Stomach (tissue), 9 donors: ENCODE data around the gene C10orf67. TPM values are rescaled to one million over a fixed set of nuclear protein-coding genes. Genes with fewer than 3 reads are reported as not detected.

Experiments
- DNase-seq, 2 donors: peaks; one replicate each; pipeline versions ENCODE4 v3.0.0 to v3.0.0-alpha.2; 2013 to 2019
- H3K27ac ChIP-seq, 5 donors: fragments of 200-600 bp in 4 of 5; sonication (generic) in 4 of 5; one replicate each; pipeline ENCODE4 v1.5.1; 2013 to 2019; ENCODE audit warnings: mild to moderate bottlenecking in 1 of 5, moderate library complexity in 1 of 5
- H3K27me3 ChIP-seq, 3 donors: fragments of 200-600 bp; sonication (generic); one replicate each; pipeline ENCODE4 v1.5.1; 2017 to 2019; ENCODE audit warnings: mixed run types in 1 of 3
- H3K36me3 ChIP-seq, 4 donors: fragments of 200-600 bp; sonication (generic); 1 replicate in 3 of 4; 2 replicates in 1 of 4; pipeline ENCODE4 v1.5.1; 2016 to 2019
- H3K4me1 ChIP-seq, 4 donors: fragments of 200-600 bp; sonication (generic); one replicate each; pipeline ENCODE4 v1.5.1; 2016 to 2019
- H3K4me3 ChIP-seq, 4 donors: fragments of 200-600 bp; sonication (generic) in 3 of 4; one replicate each; pipeline ENCODE4 v1.5.1; 2016 to 2019; ENCODE audit warnings: mild to moderate bottlenecking in 1 of 4
- H3K9me3 ChIP-seq, 4 donors: fragments of 200-600 bp; sonication (generic); one replicate each; pipeline ENCODE4 v1.5.1; 2016 to 2019
- EP300 ChIP-seq: sonication (generic); formaldehyde crosslinking; IDR thresholded peaks from one replicate; pipeline ENCODE4 v1.6.1; 2017; ENCODE audit warnings: antibody characterized with exemption
- POLR2A ChIP-seq, 4 donors: fragments of 450-650 bp; IDR thresholded peaks; one replicate each; pipeline ENCODE4 v1.6.1; 2016; ENCODE audit warnings: antibody characterized with exemption in 4 of 4, control low read depth in 2 of 4, mild to moderate bottlenecking in 1 of 4, moderate library complexity in 1 of 4
- POLR2AphosphoS5 ChIP-seq, 3 donors: sonication (generic); formaldehyde crosslinking; IDR thresholded peaks; one replicate each; pipeline ENCODE4 v1.6.1; 2016; ENCODE audit warnings: antibody characterized with exemption in 3 of 3
- WGBS, 5 donors: extraction: QIAGEN DNeasy Blood & Tissue Kit in 3 of 5; methylation state at CpG; one replicate each; pipeline versions ENCODE4 v1.1.5 to v1.1.7; 2013 to 2018; 5-methylcytosine and 5-hydroxymethylcytosine counted together
- intact Hi-C: fragments of 100-400 bp; cut with DNase I; formaldehyde crosslinking; loops from one replicate; pipeline ENCODE4 v1.15.1; 2023; ENCODE audit warnings: low total_unique reads
- polyA plus RNA-seq, 3 donors: library from polyadenylated mRNA; stranded (reverse); fragments of 200-250 nt; gene quantifications; one replicate each; pipeline ENCODE4 v1.2.3, GENCODE V29; 2013
- total RNA-seq, 5 donors: library from RNA; depleted of rRNA; stranded (reverse); fragments of >200 nt; gene quantifications; one replicate each; pipeline versions ENCODE4 v1.1.0 to v1.2.3, GENCODE V29; 2014 to 2016
- TF ChIP-seq, protein P1 (sequence below), 7 experiments: fragments of 450-650 bp in 4 of 7; fragments of 200-600 bp in 3 of 7; sonication (generic) in 3 of 7; IDR thresholded peaks; one replicate each; pipeline ENCODE4 v1.5.1; 2016 to 2019; ENCODE audit warnings: antibody characterized with exemption in 7 of 7, control low read depth in 2 of 7, mild to moderate bottlenecking in 1 of 7
- donor health status: healthy with polysubstance abuse.
- donor health status: Bipolar disorder and iron deficiency.
- donor health status: healthy.

The C10orf67 gene
- total and polyA plus RNA-seq, 8 donors = 0.18 to 1.2 (median 0.31) TPM; not detected in 5

DNA sequence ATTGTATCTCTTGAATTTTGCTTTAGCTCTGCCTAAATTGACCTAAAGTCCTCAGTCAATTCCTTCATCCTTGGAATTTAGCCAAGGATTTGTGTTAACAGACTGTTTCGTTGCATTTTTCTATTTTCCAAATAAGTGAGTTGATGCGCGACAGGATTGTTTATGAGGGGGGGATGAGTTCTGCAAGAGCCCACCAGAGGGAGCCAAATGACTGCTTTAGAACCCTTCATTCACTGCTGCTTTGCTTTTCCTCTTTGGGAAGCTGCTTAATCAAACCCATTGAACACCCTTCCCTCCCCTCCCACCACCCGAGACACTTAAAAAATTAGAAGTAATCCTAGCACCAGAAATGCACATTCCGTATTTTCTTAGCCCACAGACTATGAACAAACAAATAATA lies 186.2 kb downstream of the C10orf67 start:
- TF ChIP-seq, protein P1, sequence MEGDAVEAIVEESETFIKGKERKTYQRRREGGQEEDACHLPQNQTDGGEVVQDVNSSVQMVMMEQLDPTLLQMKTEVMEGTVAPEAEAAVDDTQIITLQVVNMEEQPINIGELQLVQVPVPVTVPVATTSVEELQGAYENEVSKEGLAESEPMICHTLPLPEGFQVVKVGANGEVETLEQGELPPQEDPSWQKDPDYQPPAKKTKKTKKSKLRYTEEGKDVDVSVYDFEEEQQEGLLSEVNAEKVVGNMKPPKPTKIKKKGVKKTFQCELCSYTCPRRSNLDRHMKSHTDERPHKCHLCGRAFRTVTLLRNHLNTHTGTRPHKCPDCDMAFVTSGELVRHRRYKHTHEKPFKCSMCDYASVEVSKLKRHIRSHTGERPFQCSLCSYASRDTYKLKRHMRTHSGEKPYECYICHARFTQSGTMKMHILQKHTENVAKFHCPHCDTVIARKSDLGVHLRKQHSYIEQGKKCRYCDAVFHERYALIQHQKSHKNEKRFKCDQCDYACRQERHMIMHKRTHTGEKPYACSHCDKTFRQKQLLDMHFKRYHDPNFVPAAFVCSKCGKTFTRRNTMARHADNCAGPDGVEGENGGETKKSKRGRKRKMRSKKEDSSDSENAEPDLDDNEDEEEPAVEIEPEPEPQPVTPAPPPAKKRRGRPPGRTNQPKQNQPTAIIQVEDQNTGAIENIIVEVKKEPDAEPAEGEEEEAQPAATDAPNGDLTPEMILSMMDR (IDR thresholded peaks at IDR 0.05) = peak in 5 of 7 experiments; percentile 51 to 76 (median 65)
- no peak for TF ChIP-seq EP300

DNA sequence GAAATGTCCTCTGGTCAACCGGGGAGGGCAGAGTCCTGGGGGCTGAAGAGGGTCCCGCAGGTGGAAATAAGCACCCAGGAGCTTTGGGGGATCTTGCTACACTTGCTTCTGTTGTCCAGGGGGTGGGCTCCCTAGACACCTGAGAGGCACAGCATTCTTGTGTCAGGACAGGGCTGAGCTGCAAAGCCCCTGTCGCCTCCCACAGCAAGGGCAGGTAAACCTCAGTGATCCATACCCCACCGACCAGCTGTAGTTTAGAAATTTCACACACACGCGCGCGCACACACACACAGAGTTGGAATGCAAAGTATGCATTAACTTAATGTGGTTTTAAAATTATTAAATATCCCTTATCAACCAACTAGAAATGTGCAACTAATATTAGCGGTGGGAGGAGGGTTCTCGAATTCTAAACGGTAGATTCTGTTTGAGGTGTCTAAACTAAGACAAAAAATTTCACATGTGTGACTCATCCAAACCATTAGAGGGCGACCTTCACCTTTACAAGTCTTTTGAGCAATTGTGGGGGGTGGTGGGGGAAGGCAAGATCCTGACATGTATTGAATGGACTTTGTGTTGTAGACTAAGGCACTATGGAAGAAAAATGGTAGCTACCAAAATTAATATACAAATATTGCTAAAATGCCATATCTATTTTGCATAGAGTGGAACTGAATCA lies 186.8 kb downstream of the C10orf67 start:
- Histone ChIP-seq H3K4me1 (peaks cover 0 to 9% (median 6%) of the 10 kb centered on the region in 4 donors), H3K27me3 (peaks cover 0 to 39% (median 4%) of the 10 kb centered on the region in 3 donors), H3K27ac (no peak overlapping the region), H3K4me3 (no peak overlapping the region), H3K36me3 (no peaks in the 10 kb centered on the region), H3K9me3 (no peaks in the 10 kb centered on the region)
- intact Hi-C loops = no loop called here
- WGBS, 5 donors = 41 to 48% (median 46%) methylated on average over 12 of the region's 12 CpGs
- TF ChIP-seq, protein P1 (IDR thresholded peaks at IDR 0.05) = no peak
- TF ChIP-seq EP300 = no peak
- TF ChIP-seq POLR2A (IDR thresholded peaks at IDR 0.05) = no peak
- TF ChIP-seq POLR2AphosphoS5 (IDR thresholded peaks at IDR 0.05) = no peak
- DNase-seq = peak in 1 of 2 donors; percentile 58

More for the DNA sequence above, 186.2 kb downstream of the C10orf67 start:
- Histone ChIP-seq H3K4me1 (peaks cover 0 to 9% (median 6%) of the 10 kb centered on the region in 4 donors), H3K27ac (no peak overlapping the region), H3K9me3 (no peaks in the 10 kb centered on the region), H3K36me3 (no peaks in the 10 kb centered on the region), H3K4me3 (no peak overlapping the region), H3K27me3 (peaks cover 0 to 42% (median 5%) of the 10 kb centered on the region in 3 donors)
- DNase-seq = peak; percentile 49 to 85
- intact Hi-C loops = no loop called here
- 1 to 7% (median 3%) methylated on average over 5 of the region's 5 CpGs for WGBS, 5 donors

DNA sequence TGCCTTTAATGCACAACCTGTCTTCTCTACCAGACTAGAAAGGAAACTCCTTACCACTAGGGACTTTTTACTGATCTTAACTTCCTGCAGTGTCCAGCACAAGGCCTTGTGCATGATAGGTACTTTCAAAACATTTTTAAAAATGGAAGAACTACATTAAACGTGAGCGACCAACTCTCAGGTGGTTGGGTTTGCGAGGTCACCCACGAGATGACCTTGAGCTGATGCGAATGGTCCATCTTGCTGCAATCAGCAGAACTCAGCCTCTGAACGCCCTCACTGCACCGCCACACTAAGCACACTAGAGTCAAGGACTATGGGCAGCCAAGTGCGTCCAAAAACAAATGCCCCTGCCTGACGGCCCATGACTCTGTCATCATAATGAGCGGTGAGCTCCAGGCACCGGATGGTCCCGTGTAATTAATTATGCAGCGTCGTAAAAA lies 187.3 kb downstream of the C10orf67 start:
- intact Hi-C loops = no loop called here

DNA sequence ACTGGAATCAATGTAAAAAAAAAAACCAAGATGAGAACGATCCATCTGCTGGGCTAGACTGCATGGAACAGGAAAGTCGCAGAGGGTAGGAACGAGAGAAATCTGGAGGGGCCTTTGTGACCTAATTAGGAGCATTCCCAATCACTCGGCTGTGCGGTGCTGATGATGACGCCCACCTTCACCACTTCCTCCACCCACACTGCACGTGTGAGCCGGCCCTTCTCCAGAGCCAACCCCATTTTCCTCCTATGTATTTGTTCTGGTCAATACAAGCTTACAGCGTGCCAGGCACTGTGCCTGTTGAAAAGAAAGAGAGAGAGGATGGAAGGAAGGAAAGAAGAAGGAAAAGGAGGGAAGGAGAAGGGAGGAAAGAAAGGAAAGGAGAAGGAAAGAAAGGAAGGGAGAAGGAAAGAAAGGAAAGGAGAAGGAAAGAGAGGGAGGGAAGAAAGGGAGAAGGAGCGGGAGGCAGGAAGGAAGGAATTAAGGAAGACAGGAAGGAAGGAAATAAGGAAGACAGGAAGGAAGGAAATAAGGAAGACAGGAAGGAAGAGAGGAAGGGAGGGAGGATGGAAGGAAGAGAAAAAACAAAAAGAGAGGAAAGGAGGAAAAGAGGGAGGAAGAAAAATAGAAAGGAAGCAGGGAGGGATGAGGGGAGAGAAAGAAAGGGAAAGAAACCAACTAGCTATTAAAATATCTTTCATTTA lies 188.0 kb downstream of the C10orf67 start:
- Histone ChIP-seq H3K36me3 (no peaks in the 10 kb centered on the region), H3K27me3 (peaks cover 0 to 33% (median 4%) of the 10 kb centered on the region in 3 donors), H3K4me1 (peaks cover 0 to 9% (median 6%) of the 10 kb centered on the region in 4 donors), H3K9me3 (no peaks in the 10 kb centered on the region), H3K4me3 (no peak overlapping the region), H3K27ac (no peak overlapping the region)
- intact Hi-C loops = no loop called here
- no peak for DNase-seq
- no peak for TF ChIP-seq POLR2AphosphoS5 (IDR thresholded peaks at IDR 0.05)
- TF ChIP-seq, protein P1 (IDR thresholded peaks at IDR 0.05) = no peak
- no peak for TF ChIP-seq POLR2A (IDR thresholded peaks at IDR 0.05)
- TF ChIP-seq EP300 = no peak
- WGBS, 5 donors = 54 to 65% (median 63%) methylated on average over 10 of the region's 10 CpGs

More for the DNA sequence above, 187.3 kb downstream of the C10orf67 start:
- WGBS, 5 donors = 57 to 76% (median 64%) methylated on average over 14 of the region's 14 CpGs
- Histone ChIP-seq H3K36me3 (no peaks in the 10 kb centered on the region), H3K4me3 (no peak overlapping the region), H3K27me3 (peaks cover 0 to 39% (median 4%) of the 10 kb centered on the region in 3 donors), H3K4me1 (peaks cover 0 to 9% (median 6%) of the 10 kb centered on the region in 4 donors), H3K9me3 (no peaks in the 10 kb centered on the region), H3K27ac (no peak overlapping the region)
- TF ChIP-seq EP300 (no peak), POLR2AphosphoS5 (IDR thresholded peaks at IDR 0.05) (no peak), POLR2A (IDR thresholded peaks at IDR 0.05) (no peak)
- TF ChIP-seq, protein P1 (IDR thresholded peaks at IDR 0.05) = no peak
- no peak for DNase-seq
